ENCODE data around the gene REC8. TPM values are rescaled to one million over a fixed set of nuclear protein-coding genes. Genes with fewer than 3 reads are reported as not detected.

REC8 gene
- total and polyA plus RNA-seq, 2 of the 13 experiments (the other 11 are each of a cell fraction or from before 2014, with no cell fraction given), result 3.4 to 14.7 TPM

GRCh38 chr14:24212924-24213865 is 41.3 kb downstream of the REC8 start, which contains the start of gene CHMP4A (continued):
- TF ChIP-seq ZNF687 (CRISPR knock-in tag; IDR thresholded peaks at IDR 0.05), result peak; percentile 98
- TF ChIP-seq E2F2 (CRISPR knock-in tag; IDR thresholded peaks at IDR 0.05; ENCODE audit: borderline replicate concordance), result peak; percentile 99
- TF ChIP-seq SRSF9 (IDR thresholded peaks at IDR 0.05; ENCODE audit: borderline replicate concordance, insufficient read depth, low read depth, low read length, poor library complexity, severe bottlenecking), result no peak
- TF ChIP-seq MED1 (CRISPR knock-in tag; IDR thresholded peaks at IDR 0.05), result peak; percentile 91
- peak; percentile 90 for TF ChIP-seq FOSL2 (CRISPR knock-in tag; IDR thresholded peaks at IDR 0.05)
- no peak for TF ChIP-seq SMARCE1 (IDR thresholded peaks at IDR 0.05; ENCODE audit: borderline replicate concordance)
- peak; percentile 97; the same call in 1 of the 2 replicates for TF ChIP-seq ARHGAP35 (CRISPR knock-in tag; IDR thresholded peaks at IDR 0.05; ENCODE audit: borderline replicate concordance)
- TF ChIP-seq ZNF576 (CRISPR knock-in tag; IDR thresholded peaks at IDR 0.05), result peak; percentile 25
- peak; percentile 99 for TF ChIP-seq ZNF34 (CRISPR knock-in tag; IDR thresholded peaks at IDR 0.05; ENCODE audit: borderline replicate concordance)
- peak; percentile 78; the same call in 1 of the 2 replicates for TF ChIP-seq SKIL (CRISPR knock-in tag; IDR thresholded peaks at IDR 0.05; ENCODE audit: borderline replicate concordance)
- peak; percentile 91 for TF ChIP-seq ZNF609 (CRISPR knock-in tag; IDR thresholded peaks at IDR 0.05; ENCODE audit: borderline replicate concordance)
- TF ChIP-seq JUN (CRISPR knock-in tag; IDR thresholded peaks at IDR 0.05), result peak; percentile 90
- TF ChIP-seq SETDB1 (CRISPR knock-in tag; IDR thresholded peaks at IDR 0.05; ENCODE audit: borderline replicate concordance), result no peak

All from HepG2 (cell line).